NAMALWA (cell line): Measurements from ENCODE around the gene NR4A1.

ENCODE experiments used
- DNase-seq: peaks from one replicate; pipeline ENCODE4 v3.0.0-alpha.2; 2015; ENCODE audit warnings: low spot score

Gene NR4A1

GRCh38 chr12:52079576-52080402 is 28.5 kb downstream of the NR4A1 start, which contains the start of gene SMIM41:
SMIM41 (plus strand) TSS chr12:52079704; CDS start chr12:52079780, 76 bp downstream.
- no peak for DNase-seq

GRCh38 chr12:52080403-52081251 is 29.4 kb downstream of the NR4A1 start:
- DNase-seq: no peak

- DNase-seq: peak; percentile 93
Measured at GRCh38 chr12:52081263-52081733, 30.1 kb downstream of the NR4A1 start.

DNA sequence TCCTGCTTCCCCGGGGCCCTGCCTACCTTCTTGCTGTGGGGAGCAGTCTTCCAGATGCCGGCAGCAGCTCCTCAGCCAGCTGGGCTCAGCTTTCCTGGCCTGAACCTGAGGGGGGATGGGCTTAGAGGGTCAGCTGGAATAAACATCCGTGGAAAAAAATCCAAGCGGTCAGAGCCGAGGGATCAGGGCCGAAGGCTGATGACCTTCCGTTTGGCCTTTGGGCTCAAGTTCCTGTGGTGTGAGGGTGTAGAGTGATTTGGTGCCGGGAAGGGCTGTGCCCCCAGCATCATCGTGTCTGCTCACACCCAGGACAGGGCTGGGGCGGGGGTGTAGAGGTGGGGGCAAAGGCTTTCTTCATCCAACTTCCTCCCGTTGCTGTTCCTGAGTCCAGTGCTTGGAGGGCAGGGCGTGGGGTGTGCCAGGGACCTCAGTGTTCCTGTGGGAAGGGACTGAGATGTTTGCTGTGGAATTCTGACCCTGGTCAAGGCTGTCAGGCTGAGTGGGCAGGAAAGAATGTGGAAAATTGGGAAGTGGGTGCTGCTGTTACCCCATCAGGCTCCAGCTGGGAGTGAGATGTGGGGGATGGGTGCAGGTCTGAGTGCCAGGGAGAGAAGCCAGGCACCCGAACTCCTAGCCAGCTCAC is 30.9 kb downstream of the NR4A1 start:
- DNase-seq: no peak

GRCh38 chr12:52082669-52082987 is 31.4 kb downstream of the NR4A1 start:
- DNase-seq: peak; percentile 43

DNA sequence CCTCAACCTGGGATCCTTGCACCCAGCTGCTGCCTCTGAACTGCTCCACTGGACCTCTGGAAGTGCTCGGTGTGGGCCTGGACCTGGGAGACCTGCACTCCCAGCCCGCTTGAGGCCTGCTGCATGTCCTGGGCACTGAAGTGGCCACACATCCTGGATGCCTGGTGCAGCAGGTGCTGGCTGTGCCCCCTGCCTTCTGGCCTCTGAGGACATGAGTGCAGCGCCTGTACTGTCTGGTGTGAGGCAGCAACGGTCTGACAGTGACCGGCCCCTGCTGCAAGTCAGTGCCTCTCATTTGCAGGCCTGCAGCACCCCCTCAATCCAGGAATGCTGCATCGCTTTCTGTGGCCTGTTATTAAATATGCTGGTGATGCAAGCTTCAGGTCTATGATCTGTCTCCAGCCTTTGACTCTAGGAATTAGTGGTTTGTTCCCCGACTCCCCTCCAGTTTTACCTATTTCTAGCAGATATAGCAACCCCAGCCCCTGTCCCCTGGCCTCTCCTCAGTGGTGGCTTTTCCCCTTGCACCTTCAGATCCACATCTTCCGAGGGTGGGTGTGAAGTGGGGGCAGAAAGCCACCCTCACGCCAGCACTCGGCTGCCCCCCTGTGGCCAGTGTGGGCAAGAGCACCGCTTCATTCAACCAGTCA is 31.9 kb downstream of the NR4A1 start:
- peak; percentile 83 for DNase-seq

GRCh38 chr12:52083638-52083996 is 32.4 kb downstream of the NR4A1 start:
- DNase-seq: no peak

GRCh38 chr12:52084491-52085231 is 33.4 kb downstream of the NR4A1 start:
- no peak for DNase-seq

DNA sequence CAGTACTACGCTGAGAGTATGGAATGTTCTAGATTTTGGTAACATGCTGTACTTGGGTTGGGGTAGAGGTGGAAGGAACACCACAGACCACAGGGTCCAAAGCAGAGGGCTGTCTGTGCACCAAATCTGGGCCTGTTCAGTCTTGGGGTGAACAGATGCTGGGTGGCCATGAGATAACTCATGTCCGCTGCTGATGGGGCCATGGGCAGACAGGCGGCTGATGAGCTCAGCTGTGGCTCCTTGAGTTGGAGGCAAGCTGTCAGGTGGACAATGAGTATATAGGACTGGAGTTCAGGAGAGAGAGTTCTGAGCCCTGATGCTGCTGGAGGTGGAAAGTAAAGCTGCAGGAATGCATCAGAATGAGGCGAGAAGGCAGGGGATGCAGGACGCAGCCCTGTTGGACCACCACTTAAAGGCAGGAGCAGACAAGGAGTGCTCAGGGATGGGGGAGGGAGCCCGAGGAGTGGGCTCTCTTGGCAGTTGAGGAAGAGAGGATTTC is 34.5 kb downstream of the NR4A1 start:
- no peak for DNase-seq

DNA sequence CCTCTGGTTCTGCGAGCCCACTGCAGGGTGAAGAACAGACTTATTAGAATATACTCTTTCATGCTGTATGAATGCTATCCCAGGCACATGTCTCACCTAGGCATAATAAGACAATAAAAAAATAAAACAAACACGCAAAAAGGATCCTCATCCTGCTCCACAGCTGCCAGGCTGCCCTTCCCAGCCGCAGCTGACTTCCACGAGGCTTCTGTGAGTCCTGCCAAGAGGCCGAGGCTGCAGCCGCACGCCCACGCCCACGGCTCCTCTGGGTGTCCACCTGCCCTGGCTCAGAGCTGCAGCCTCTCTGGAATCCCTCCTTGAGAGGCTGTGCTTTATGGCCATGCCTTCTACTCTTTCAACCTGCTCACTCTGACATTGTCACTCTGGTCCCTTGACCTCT is 35.1 kb downstream of the NR4A1 start:
- DNase-seq: no peak

DNA sequence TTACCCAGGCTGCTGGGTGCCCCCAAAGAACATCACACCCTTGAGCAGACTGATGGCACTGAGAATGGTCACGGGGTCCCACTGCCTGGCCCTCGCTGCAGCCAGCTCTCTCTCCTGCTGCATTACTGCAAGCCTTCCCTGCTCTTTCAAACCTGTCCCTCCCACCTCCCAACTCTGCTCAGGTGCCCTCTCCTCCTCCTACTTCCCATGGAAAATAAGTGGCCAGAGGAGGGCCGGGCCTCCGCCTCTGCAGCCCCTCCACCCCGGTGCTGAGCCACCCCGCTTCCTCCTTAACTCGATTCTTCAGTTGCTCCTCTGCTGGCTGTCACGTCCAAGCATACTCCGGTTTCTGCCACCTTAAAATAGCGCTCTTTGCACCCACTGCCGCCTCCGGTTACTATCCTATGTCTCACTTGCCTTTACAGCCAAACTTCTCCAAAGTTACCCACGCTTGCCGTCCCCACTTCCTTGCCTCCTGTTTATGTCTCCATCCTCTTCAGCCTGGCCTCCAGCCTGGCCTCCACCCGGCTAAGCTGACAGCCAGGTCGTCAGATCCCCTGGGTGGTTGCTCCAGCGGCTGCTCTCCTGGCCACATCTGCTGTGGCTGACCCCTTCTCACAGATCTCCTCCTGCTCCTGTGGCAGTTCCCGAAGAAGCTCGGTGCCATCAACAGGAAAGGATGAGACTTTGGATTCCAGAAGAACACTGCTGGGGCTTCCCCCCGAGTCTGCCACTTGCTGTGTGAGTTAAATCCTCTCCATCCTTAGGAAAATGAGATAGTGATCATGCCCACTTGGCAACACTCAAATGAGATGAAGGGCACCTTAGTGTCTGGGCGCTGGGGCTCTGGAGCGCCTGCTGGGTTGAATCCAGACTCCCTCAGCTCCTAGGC is 35.9 kb downstream of the NR4A1 start:
- DNase-seq: no peak

GRCh38 chr12:52087961-52088820 is 36.9 kb downstream of the NR4A1 start:
- peak; percentile 79 for DNase-seq

DNA sequence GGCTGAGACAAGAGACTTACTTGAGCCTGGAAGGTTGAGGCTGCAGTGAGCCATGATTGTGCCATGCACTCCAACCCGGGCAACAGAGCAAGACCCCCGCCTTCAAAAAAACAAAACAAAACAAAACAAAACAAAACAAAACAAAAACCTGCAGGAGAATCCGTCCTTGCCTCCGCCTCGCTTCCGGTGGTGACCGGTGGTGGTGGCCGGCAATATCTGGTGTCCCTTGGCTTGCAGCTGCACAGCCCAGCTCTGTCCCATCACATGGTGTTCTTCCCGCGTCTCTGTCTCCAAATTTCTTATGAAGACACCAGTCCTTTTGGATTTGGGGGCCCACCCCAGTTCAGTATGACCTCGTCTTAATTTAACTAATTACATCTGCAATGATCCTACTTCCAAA is 38.2 kb downstream of the NR4A1 start:
- no peak for DNase-seq

DNA sequence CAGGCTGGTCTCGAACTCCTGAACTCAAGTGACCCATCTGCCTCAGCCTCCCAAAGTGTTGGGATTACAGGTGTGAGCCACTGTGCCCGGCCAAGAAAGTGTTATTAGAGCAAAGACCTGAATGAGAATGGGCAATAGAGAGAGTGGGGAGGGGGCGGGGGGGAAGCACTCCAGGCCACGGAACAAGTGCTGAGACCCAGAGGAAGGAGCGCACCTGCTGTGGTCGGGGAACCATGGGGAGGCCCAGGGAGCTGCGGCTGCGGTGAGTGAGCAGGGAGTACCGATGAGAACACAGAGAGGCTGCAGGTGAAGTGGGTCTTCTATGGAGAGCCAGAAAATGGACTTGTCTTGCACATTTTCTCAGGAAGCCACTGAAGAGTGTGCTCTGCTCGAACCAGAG is 39.0 kb downstream of the NR4A1 start:
- DNase-seq: no peak

DNA sequence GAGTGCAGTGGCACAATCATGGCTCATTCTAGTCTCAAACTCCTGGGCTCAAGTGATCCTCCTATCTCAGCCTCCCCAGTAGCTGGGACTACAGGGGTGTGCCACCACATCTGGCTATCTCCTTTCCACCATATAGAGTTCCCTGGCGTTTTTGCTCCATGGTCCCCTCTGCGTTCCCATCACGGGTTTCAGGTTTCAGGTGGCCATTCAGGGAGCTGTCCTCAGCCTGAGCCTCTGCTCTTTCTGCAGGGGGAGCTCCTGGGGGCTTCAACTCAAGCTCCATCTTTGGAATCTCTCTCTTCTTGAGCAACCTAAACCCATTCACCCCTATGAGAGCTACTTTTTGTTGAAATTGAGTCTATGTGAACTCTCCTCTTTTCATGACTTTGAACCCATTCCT is 39.8 kb downstream of the NR4A1 start:
- DNase-seq: no peak

GRCh38 chr12:52091869-52092268 is 40.6 kb downstream of the NR4A1 start:
- DNase-seq: no peak

GRCh38 chr12:52093346-52093745 is 42.1 kb downstream of the NR4A1 start:
- DNase-seq: no peak

- DNase-seq: no peak
Measured at GRCh38 chr12:52096332-52097044, 45.2 kb downstream of the NR4A1 start.
